Measurements from ENCODE around the gene SELENON. TPM values are rescaled to one million over a fixed set of nuclear protein-coding genes. Genes with fewer than 3 reads are reported as not detected.
A peak's percentile ranks its signal among the peaks of the same experiment; 100 is the strongest.

Gene SELENON
- total and polyA plus RNA-seq, 8 donors: 85.2 to 107 (median 96.4) TPM

- Histone ChIP-seq H3K27ac (no peak overlapping the region), H3K27me3 (no peaks in the 10 kb centered on the region), H3K4me3 (no peak overlapping the region), H3K36me3 (peaks cover 0 to 6% of the 10 kb centered on the region in 2 donors), H3K9me3 (no peaks in the 10 kb centered on the region), H3K4me1 (peaks cover 0 to 10% of the 10 kb centered on the region in 2 donors)
- TF ChIP-seq, protein P1, sequence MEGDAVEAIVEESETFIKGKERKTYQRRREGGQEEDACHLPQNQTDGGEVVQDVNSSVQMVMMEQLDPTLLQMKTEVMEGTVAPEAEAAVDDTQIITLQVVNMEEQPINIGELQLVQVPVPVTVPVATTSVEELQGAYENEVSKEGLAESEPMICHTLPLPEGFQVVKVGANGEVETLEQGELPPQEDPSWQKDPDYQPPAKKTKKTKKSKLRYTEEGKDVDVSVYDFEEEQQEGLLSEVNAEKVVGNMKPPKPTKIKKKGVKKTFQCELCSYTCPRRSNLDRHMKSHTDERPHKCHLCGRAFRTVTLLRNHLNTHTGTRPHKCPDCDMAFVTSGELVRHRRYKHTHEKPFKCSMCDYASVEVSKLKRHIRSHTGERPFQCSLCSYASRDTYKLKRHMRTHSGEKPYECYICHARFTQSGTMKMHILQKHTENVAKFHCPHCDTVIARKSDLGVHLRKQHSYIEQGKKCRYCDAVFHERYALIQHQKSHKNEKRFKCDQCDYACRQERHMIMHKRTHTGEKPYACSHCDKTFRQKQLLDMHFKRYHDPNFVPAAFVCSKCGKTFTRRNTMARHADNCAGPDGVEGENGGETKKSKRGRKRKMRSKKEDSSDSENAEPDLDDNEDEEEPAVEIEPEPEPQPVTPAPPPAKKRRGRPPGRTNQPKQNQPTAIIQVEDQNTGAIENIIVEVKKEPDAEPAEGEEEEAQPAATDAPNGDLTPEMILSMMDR (IDR thresholded peaks at IDR 0.05): no peak
- ATAC-seq (no peak), DNase-seq (peak in 1 of 4 donors; percentile 16)
- intact Hi-C loops (cut with DNase I): no loop called here
Observed at GRCh38 chr1:25755475-25756125, 44.4 kb upstream of the SELENON start.

GRCh38 chr1:25756215-25756614 lies 43.8 kb upstream of the SELENON start:
- H3K27me3 ChIP-seq: no peaks in the 10 kb centered on the region
- TF ChIP-seq, protein P1 (IDR thresholded peaks at IDR 0.05): no peak
- no peak for ATAC-seq

DNA sequence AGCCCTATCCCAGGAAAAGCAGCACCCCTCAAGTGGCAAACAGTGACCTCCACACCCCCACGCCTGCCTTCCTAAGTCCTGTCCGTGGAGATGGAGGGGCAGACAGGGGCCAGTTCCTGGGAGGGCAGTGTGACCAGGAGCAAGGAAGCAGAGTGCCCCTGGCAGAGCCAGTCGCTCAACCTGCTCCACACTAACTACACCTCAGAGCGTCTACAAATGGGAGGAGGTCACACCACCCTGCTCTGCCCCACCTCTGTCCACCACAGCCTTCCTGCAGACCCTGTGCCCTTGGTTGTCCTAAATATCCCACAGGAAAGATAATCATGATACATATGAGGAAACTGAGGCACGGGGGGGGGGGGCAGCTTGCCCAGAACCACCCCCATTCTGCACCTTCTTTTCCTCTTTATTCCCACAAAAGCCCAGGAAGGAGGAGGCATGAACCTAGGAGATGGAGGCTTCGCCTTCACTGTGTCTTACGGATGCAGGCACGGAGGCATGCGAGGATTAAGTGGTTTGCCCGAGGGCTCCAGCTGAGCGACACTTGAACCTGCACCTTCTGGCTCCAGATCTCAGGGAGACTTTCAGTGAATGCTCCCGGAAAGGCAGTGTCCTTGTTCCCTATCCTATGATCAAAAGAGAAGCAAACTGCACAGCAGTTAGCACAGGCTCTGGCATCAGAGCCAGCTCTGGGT lies 42.7 kb upstream of the SELENON start:
- intact Hi-C loops (cut with DNase I): no loop called here
- no peaks in the 10 kb centered on the region for H3K9me3 ChIP-seq
- no peak overlapping the region for H3K4me3 ChIP-seq
- H3K27ac ChIP-seq: no peak overlapping the region
- peak in 1 of 4 donors; percentile 18 for DNase-seq
- H3K36me3 ChIP-seq: peaks cover 0 to 6% of the 10 kb centered on the region in 2 donors
- TF ChIP-seq, protein P1 (IDR thresholded peaks at IDR 0.05): no peak
- no peak for ATAC-seq
- peaks cover 0 to 10% of the 10 kb centered on the region in 2 donors for H3K4me1 ChIP-seq
- no peaks in the 10 kb centered on the region for H3K27me3 ChIP-seq

More at GRCh38 chr1:25756215-25756614, 43.8 kb upstream of the SELENON start:
- peak in 1 of 4 donors; percentile 28 for DNase-seq
- peaks cover 0 to 10% of the 10 kb centered on the region in 2 donors for H3K4me1 ChIP-seq
- no peaks in the 10 kb centered on the region for H3K9me3 ChIP-seq
- H3K36me3 ChIP-seq: peaks cover 0 to 6% of the 10 kb centered on the region in 2 donors
- no peak overlapping the region for H3K4me3 ChIP-seq
- no peak overlapping the region for H3K27ac ChIP-seq
- intact Hi-C loops (cut with DNase I): no loop called here

DNA sequence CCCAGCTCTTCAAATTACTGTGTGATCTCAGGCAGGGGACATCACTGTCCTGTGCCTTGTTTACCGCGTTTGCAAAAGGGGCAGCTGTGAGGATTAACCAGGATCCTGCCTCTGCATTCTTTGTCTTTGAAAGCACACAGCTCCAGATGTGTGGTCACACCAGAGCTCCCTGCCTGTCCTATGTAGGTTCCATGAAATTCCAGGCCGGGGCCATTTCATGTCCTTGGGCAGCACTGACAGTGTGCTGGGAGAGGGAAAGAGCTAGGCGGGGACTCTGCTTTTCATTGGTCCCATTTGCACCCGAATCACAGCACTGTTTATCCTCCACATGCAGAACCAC lies 42.2 kb upstream of the SELENON start:
- H3K4me3 ChIP-seq: no peak overlapping the region
- ATAC-seq (no peak), DNase-seq (peak in 1 of 4 donors; percentile 3)
- TF ChIP-seq, protein P1 (IDR thresholded peaks at IDR 0.05): no peak
- peaks cover 0 to 10% of the 10 kb centered on the region in 2 donors for H3K4me1 ChIP-seq
- no peak overlapping the region for H3K27ac ChIP-seq
- H3K27me3 ChIP-seq: no peaks in the 10 kb centered on the region
- peaks cover 0 to 6% of the 10 kb centered on the region in 2 donors for H3K36me3 ChIP-seq
- no peaks in the 10 kb centered on the region for H3K9me3 ChIP-seq
- intact Hi-C loops (cut with DNase I): no loop called here

GRCh38 chr1:25758466-25759070 lies 41.4 kb upstream of the SELENON start:
- Histone ChIP-seq H3K27ac (no peak overlapping the region), H3K27me3 (no peaks in the 10 kb centered on the region), H3K4me1 (peaks cover 0 to 10% of the 10 kb centered on the region in 2 donors), H3K9me3 (no peaks in the 10 kb centered on the region), H3K4me3 (no peak overlapping the region), H3K36me3 (peaks cover 0 to 6% of the 10 kb centered on the region in 2 donors)
- DNase-seq (peak in 1 of 4 donors; percentile 46), ATAC-seq (no peak)
- TF ChIP-seq, protein P1 (IDR thresholded peaks at IDR 0.05): no peak
- intact Hi-C loops (cut with DNase I): no loop called here

Measured in left lung (tissue), 10 donors.